Measurements from ENCODE around the gene TST. TPM values are rescaled to one million over a fixed set of nuclear protein-coding genes. Genes with fewer than 3 reads are reported as not detected.

Gene TST
- total and polyA plus RNA-seq, 2 donors (not counting 1 experiment from before 2014, with no cell fraction given), result 1.4 to 5.9 TPM

GRCh38 chr22:37018086-37018814, 997 bp downstream of the TST start:
- no peak overlapping the region for H3K27ac ChIP-seq (ENCODE audit: low read length in 2 of 2)
- ChIA-PET POLR2A (interaction anchor here (0.6 kb wide), 1 partner anchor 658 kb away, joined by 3 read pairs; no protein-coding TSS in a partner anchor), CTCF (interaction anchor here (0.9 to 1.5 kb wide), 4 partner anchors 23 to 162 kb away, joined by 4 to 7 read pairs (median 5); partner anchors contain the start of gene KCTD17)
- intact Hi-C loops (cut with micrococcal nuclease), result no loop called here
- peak overlapping the region; percentile 92 for H2AFZ ChIP-seq (ENCODE audit: insufficient read depth, low read depth, low read length, poor library complexity, severe bottlenecking)
- ATAC-seq (ENCODE audit: low read depth), result no peak
- no peak for DNase-seq
- no peak overlapping the region for H3K9ac ChIP-seq (ENCODE audit: low read length)
- 89% methylated on average over 45 of the region's 45 CpGs for WGBS (ENCODE audit: insufficient coverage)
- Mint-ChIP-seq H3K4me1 (peaks cover 20% of the 10 kb centered on the region), H3K4me3 (peak overlapping the region; percentile 83), H3K9me3 (ENCODE audit: insufficient read depth) (no peaks in the 10 kb centered on the region), H3K27ac (peak overlapping the region; percentile 26), H3K27me3 (no peaks in the 10 kb centered on the region)
- TF ChIP-seq EZH2 (IDR thresholded peaks at IDR 0.05; ENCODE audit: borderline replicate concordance, insufficient read depth, low read depth, low read length, poor library complexity, severe bottlenecking), result no peak
- no peak for TF ChIP-seq CTCF (IDR thresholded peaks at IDR 0.05)
- no peaks in the 10 kb centered on the region for H3K9me3 ChIP-seq (ENCODE audit: control extremely low read depth in 1 of 3, control insufficient read depth in 2 of 3, insufficient read depth in 1 of 3, low read length in 2 of 3)
- no peaks in the 10 kb centered on the region for H3K36me3 ChIP-seq (replicated peaks in 1 of 2; ENCODE audit: control extremely low read depth in 1 of 2, control insufficient read depth in 1 of 2, extremely low read depth in 1 of 2, insufficient read depth in 2 of 2, low read length in 1 of 2)
- H3K27me3 ChIP-seq (replicated peaks in 1 of 4; ENCODE audit: control extremely low read depth in 1 of 4, control insufficient read depth in 3 of 4, insufficient read depth in 4 of 4, low read length in 3 of 4), result no peaks in the 10 kb centered on the region
- H3K4me2 ChIP-seq (replicated peaks; ENCODE audit: low read depth, low read length, poor library complexity, severe bottlenecking), result peak overlapping the region; percentile 93
- H3K4me1 ChIP-seq (ENCODE audit: control insufficient read depth in 2 of 2, insufficient read depth in 2 of 2, low read length in 2 of 2), result peaks cover 9 to 20% of the 10 kb centered on the region in 2 donors
- no peak overlapping the region for H3K4me3 ChIP-seq (ENCODE audit: control extremely low read depth in 1 of 5, extremely low read depth in 1 of 5, insufficient read depth in 1 of 5, low read depth in 2 of 5, low read length in 4 of 5)
- no peaks in the 10 kb centered on the region for H4K20me1 ChIP-seq (ENCODE audit: control insufficient read depth, insufficient read depth, low read length, poor library complexity, severe bottlenecking)
- peaks cover 5% of the 10 kb centered on the region for H3K79me2 ChIP-seq (ENCODE audit: control insufficient read depth, insufficient read depth, low read length)

GRCh38 chr22:37017356-37017755, 1.9 kb downstream of the TST start:
- Histone ChIP-seq H3K9ac (ENCODE audit: low read length) (no peak overlapping the region), H3K79me2 (ENCODE audit: control insufficient read depth, insufficient read depth, low read length) (peaks cover 3% of the 10 kb centered on the region), H3K27me3 (replicated peaks in 1 of 4; ENCODE audit: control extremely low read depth in 1 of 4, control insufficient read depth in 3 of 4, insufficient read depth in 4 of 4, low read length in 3 of 4) (no peaks in the 10 kb centered on the region), H3K4me3 (ENCODE audit: control extremely low read depth in 1 of 5, extremely low read depth in 1 of 5, insufficient read depth in 1 of 5, low read depth in 2 of 5, low read length in 4 of 5) (no peak overlapping the region), H3K27ac (ENCODE audit: low read length in 2 of 2) (no peak overlapping the region), H3K36me3 (replicated peaks in 1 of 2; ENCODE audit: control extremely low read depth in 1 of 2, control insufficient read depth in 1 of 2, extremely low read depth in 1 of 2, insufficient read depth in 2 of 2, low read length in 1 of 2) (no peaks in the 10 kb centered on the region), H3K9me3 (ENCODE audit: control extremely low read depth in 1 of 3, control insufficient read depth in 2 of 3, insufficient read depth in 1 of 3, low read length in 2 of 3) (no peaks in the 10 kb centered on the region), H3K4me2 (replicated peaks; ENCODE audit: low read depth, low read length, poor library complexity, severe bottlenecking) (no peak overlapping the region), H2AFZ (ENCODE audit: insufficient read depth, low read depth, low read length, poor library complexity, severe bottlenecking) (no peak overlapping the region), H4K20me1 (ENCODE audit: control insufficient read depth, insufficient read depth, low read length, poor library complexity, severe bottlenecking) (no peaks in the 10 kb centered on the region), H3K4me1 (ENCODE audit: control insufficient read depth in 2 of 2, insufficient read depth in 2 of 2, low read length in 2 of 2) (peaks cover 9 to 20% of the 10 kb centered on the region in 2 donors)
- TF ChIP-seq CTCF (IDR thresholded peaks at IDR 0.05) (no peak), EZH2 (IDR thresholded peaks at IDR 0.05; ENCODE audit: borderline replicate concordance, insufficient read depth, low read depth, low read length, poor library complexity, severe bottlenecking) (no peak)
- POLR2A ChIA-PET, result no interaction called here
- Mint-ChIP-seq H3K9me3 (ENCODE audit: insufficient read depth) (no peaks in the 10 kb centered on the region), H3K27ac (peak overlapping the region; percentile 53), H3K4me1 (peaks cover 20% of the 10 kb centered on the region), H3K4me3 (peak overlapping the region; percentile 50), H3K27me3 (no peaks in the 10 kb centered on the region)
- DNase-seq (no peak), ATAC-seq (ENCODE audit: low read depth) (no peak)
- CTCF ChIA-PET, result interaction anchor here (0.7 kb wide), 1 partner anchor 55 kb away, joined by 3 read pairs; no protein-coding TSS in a partner anchor
- 98% methylated on average over 10 of the region's 10 CpGs for WGBS (ENCODE audit: insufficient coverage)
- intact Hi-C loops (cut with micrococcal nuclease), result no loop called here
